ENCODE results near the gene LTBP1.
"Not testable (repeated sequence)": the region's sequence is repeated elsewhere in the genome, so short reads cannot be mapped to it uniquely, and the experiment has no call there.

The LTBP1 gene

DNA sequence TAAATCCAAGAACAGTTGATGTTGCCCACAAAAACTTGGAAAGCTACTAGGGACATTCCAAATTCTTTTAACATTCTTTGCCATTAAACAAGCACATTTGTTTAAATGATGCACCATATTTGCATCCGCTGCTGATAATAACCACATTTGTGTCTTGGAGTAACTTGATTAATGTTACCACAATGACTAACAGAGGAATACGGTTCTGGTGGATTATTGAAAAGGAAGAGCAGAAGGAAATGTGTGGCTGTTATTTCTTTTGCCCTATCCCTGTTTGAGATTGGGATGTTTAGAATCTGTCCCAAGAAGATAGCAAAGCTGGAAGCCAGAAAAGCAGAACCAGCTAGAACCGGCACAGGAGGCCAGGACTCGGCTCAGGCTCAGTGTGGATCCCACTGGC lies 490.5 kb downstream of the LTBP1 start:
- DNase-seq = no peak

DNA sequence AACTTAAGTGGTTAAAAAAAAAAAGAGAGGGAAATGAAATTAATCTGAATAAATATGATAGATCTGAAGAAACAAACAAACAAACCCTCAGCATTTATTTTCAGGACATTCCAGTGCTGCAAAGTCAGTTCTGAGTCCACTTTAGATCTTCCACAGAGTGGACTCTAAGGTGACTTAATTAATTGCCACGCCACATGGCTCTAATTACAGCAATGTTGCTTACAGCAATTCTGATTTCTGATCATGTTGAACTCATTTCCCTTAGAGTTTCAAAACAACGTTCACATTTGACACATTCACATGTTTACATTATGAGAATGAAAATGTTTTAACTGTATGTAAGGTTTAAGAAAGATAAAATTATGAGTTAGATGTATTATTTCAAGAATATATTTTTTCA lies 491.1 kb downstream of the LTBP1 start:
- DNase-seq = no peak

DNA sequence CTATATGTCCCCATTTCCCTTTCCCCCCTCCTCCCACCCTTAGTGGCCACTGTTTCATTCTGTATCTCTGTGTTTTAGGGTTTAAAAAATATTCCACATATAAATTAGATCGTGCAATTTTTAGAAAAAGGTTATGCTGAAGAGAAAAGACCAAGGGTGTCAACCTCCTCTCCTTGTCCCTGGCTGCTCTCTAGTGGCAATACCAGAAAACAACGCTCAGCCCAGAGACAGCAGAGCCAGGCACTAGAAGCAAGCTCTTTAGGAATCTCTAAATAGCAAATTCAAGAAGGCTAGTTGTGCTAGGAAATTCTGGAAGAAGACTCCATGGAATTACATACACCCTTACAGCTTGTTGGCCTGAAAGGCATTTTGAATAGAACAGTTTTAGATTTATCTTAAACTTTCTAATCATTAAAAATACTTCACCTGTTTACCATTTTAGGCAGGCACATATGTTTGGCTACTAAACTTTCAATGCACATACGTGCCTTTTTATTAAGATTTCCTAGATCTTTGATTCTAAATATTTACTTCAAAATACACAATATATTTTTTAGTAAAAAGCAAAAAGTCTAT lies 494.6 kb downstream of the LTBP1 start:
- DNase-seq = peak; percentile 18

DNA sequence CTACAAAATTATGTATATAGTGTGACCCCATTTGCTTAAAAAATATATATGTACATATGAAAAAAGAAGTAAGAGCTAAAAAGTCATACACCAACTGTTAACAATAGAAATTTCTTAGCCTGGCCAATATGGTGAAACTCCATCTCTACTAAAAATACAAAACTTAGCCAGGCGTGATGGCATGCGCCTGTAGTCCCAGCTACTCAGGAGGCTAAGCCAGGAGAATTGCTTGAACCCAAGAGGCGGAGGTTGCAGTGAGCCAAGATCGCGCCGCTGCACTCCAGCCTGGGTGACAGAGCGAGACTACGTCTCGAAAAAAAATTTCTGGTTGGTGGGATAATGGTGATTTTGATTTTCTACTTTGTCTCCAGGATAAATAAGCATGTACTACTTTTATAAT lies 495.3 kb downstream of the LTBP1 start:
- DNase-seq = not testable (repeated sequence)

DNA sequence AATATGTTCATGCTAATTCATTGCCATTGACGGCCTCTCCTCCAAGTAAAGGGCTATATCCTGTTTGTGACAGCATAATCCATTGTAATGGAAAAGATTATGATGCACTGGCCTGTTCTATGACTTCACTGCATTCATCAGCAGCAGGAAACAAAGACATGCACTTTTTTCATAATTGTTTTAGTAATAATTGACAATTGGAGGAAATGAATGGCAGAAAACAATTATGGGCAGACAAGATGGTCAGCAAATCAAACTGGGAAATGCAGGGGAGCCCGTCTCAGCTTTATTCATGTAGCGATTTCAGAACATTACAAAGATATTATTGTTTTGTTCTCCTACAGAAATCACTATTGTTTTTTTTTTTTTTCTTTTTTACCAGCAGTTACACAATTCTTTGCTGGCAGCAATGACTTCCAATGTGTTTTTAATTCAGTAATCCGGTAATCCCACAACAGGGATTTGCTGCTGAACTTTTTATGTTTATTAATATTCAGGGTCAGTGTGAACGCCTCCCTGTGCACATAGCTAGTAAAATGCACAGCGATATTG lies 495.9 kb downstream of the LTBP1 start:
- DNase-seq = no peak

DNA sequence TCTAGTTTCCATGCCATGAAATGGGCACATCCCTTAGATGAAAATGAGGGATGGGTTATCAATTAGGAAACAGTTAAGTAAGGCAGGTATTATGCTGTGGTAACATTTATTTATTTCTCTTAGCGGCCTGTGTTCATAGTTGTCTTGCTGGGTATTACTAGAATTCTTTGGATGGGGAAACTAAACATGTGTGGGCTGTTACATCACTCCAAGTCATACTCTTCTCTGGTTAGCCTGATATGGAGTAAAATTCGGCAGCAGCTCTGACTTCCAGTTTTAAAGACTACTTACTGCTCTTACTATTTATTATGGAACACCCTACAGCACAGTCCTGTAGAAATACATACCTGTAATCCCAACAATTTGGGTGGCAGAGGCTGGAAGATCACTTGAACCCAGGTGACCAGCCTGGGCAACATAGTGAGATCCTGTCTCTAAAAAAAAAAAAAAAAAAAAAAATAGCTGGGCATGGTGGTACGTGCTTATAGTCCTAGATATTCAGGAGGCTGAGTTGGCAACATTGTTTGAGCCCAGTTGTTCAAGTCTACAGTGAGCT lies 496.6 kb downstream of the LTBP1 start:
- no peak for DNase-seq

DNA sequence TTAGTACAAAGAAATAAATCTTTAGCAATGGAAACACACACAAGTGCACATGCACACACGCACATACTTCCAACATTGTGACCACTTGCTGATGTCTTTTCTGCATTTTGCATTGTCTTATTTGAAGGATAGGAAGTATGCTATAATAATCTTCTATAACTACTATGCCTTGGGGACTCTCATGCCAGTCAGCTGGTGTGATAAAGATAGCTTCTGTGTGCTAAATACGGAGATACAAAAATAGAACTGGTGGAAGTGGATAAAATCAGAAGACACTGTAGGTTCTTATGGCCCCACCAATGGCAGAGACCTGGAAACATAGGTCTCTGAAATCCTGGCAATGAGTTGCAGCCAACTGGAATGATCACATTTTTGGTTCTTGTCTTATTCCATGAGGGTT lies 498.2 kb downstream of the LTBP1 start:
- DNase-seq = no peak

DNA sequence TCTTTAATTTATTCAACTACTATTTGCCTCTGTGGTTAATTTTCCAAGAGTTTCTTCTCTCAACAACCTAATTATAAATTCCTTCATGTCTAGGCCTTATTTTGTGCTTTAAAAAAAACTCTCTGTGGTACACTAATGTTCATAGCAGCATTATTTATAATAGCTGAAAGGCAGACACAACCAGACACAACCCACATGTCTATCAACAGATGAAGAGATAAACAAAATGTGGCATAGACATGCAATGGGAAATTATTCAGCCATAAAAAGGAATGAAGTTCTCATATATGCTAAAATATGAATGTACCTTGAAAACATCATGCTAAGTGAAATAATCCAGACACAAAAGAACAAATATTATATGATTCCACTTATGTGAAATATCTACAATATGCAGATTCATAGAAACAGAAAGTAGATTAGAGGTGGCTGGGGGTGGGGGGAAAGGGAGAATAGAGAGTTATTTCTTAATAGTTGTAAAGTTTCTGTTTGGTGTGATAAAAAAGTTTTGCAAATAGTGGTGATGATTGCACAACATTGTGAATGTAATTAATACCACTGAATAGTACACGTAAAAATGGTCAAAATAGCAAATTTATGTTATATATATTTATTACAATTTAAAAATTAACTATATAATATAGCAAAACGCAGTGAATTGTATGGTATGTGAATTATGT lies 501.6 kb downstream of the LTBP1 start:
- no peak for DNase-seq

Measured in CD4-positive, alpha-beta T cell treated with Interleukin-4 for 4 hours (primary cell).